ENCODE results near the gene ZNF292.
"Not testable (repeated sequence)": the region's sequence is repeated elsewhere in the genome, so short reads cannot be mapped to it uniquely, and the experiment has no call there.

ZNF292 gene

GRCh38 chr6:87154993-87155841 is at the start of gene ZNF292:
Gene ZNF292, plus strand, starts transcription at chr6:87155565. Its CDS starts 27 bp downstream, at chr6:87155592.
- DNase-seq (ENCODE audit: low read depth in 2 of 2), result peak; percentile 97

DNA sequence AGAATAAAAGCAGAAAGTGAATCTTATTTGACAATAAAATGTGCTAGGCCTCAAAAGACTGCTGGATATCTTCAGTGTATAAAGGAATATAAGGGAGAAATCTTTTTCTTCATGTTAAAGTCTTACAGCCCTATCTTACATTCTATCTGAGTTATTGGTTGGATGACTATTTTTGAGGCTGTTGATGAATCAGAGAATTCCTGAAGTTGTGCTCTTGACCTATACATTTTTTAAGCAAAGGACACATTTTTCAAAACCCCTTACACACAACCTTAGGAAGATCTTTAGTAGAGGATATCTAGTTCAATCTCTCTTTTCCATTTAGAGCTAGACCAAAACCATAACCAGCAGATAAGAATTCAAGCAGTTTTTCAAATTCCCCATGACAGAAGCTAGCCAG is 49.5 kb upstream of the ZNF292 start:
- peak; percentile 10 to 14 for DNase-seq (ENCODE audit: low read depth in 2 of 2)

GRCh38 chr6:87110636-87111035 is 44.7 kb upstream of the ZNF292 start:
- DNase-seq (ENCODE audit: low read depth in 2 of 2), result no peak

DNA sequence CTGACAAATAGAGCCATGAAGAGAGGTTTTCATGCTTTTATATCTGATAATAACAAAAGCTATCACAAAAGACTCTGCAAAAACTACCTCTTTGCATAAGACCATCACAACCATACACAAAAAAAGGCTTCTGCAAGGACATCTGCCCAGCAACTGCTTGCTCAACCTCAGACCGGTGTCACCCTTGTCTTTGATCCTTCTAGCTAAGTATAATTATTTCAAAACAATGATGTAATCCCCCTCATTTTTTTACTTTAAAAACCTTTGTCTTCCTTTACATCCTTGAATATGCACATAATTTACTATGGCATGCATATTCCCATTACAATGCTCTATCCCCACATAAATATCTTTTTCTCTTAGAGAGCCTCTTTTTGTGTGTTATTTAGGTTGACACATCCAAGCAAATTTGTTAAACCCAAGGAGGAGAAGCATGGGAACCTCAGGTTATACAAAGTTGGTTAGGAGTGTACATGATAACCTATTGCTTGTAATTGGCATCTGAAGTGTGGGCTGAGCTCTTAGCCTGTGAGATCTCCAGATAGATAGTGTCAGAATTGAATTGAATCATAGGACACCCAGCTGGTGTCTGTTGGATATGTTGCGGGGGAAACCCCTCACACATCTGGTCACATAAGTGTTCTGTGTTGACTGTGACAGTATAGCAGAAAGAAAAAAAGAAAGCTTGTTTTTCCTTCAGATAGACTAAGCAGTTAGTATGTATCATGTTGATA is 39.8 kb upstream of the ZNF292 start:
- DNase-seq (ENCODE audit: low read depth in 2 of 2), result no peak

GRCh38 chr6:87116922-87117321 is 38.4 kb upstream of the ZNF292 start:
- no peak for DNase-seq (ENCODE audit: low read depth in 2 of 2)

DNA sequence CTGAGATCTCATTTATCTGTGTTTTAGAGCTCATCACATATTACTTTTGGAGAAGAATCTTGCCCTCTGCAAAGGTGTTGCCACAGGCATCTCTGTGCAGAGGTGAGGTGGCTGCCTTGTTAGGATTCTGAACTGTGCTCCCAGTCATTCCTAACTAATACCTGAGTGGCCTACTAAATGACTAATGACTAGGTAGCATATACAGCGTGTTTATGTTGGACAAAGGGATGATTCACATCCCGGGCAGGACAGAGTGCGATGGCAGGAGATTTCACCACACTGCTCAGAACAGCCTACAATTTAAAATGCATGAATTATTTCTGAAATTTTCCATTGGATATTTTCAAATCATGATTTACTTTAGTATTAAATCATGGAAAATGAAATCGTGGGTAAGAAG is 37.3 kb upstream of the ZNF292 start:
- DNase-seq (ENCODE audit: low read depth in 2 of 2), result no peak

DNA sequence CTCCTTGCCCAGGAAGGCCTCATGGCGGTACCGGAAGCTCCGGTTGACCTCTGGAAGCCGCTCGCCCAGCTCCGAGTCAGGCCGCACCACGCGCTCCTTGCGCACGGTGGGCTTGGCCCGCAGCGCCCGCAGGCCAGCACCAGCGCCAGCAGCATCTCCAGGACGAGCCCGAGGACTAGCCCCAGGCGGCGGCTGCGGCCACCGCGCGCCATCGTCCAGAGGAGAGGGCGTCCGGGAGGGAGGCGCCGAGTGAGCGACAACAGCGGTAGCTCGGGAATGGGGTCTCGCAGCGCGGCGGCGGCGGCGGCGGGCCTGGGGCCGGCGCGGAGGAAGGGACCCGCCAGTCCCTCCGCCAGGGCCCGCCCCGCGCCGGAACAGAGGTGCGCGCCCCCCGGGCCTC is 32.9 kb upstream of the ZNF292 start:
- no peak for DNase-seq (ENCODE audit: low read depth in 2 of 2)

DNA sequence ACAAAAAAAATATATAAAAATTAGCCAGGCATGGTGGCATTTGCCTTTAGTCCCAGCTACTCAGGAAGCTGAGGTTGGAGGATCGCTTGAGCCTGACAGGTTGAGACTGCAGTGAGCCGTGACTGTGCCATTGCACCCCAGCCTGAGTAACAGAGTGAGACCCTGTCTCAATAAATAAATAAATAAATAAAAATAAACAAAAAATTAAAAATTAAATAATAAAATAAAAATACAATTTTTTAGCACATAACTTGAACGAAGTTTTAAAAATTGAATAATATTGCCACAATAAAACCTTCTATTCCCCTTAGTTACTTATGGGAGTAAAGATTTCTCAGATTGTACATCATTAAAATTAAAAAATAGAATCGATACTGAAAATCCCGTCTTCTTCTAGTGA is 31.3 kb upstream of the ZNF292 start:
- no peak for DNase-seq (ENCODE audit: low read depth in 2 of 2)

GRCh38 chr6:87126501-87126900 is 28.9 kb upstream of the ZNF292 start:
- no peak for DNase-seq (ENCODE audit: low read depth in 2 of 2)

DNA sequence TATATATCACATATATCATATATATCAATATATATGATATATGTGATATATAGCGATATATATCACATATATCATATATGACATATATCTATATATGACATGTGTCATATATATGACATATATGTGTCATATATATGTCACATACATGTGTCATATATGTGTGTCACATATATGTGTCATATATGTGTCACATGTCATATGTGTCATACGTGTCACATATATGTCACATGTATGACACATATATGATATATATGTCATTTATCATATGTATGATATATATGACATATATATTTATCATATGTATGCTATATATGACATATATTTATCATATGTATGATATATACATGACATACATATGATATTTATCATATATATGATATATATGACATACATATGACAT is 27.6 kb upstream of the ZNF292 start:
- no peak for DNase-seq (ENCODE audit: low read depth in 2 of 2)

DNA sequence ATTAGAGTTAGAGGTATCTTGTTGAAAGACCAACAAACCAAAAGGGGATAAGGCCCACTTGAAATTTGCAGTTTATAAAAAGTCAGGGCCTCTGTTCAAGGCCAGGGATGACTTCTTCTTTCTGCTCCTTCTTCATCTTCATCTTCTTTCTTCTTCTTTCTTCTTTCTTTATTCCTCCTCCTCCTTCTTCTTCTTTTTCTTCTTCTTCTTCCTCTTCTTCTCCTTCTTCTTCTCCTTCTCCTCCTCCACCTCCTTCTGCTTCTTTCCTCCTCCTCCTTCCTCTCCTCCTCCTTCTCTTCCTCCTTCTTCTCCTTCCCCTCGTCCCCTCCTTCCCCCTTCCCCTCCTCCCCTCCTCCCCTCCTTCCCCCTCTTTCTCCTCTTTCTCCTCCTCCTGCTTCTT is 18.4 kb upstream of the ZNF292 start:
- DNase-seq (ENCODE audit: low read depth in 2 of 2), result no peak

- no peak for DNase-seq (ENCODE audit: low read depth in 2 of 2)
These were observed 16.1 kb upstream of the ZNF292 start for GRCh38 chr6:87139236-87139635.

DNA sequence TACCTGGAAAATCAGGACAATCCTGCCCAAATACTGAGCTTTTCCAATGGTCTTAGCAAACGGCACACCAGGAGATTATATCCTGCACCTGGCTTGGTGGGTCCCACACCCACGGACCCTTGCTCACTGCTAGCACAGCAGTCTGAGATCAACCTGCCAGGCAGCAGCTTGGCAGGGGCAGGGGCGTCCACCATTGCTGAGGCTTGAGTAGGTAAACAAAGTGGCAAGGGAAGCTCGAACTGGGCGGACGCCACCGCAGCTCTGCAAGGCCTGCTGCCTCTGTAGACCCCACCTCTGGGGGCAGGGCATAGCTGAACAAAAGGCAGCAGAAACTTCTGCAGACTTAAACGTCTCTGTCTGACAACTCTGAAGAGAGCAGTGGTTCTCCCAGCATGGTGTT is 15.4 kb upstream of the ZNF292 start:
- not testable (repeated sequence) for DNase-seq (ENCODE audit: low read depth in 2 of 2)

- no peak for DNase-seq (ENCODE audit: low read depth in 2 of 2)
These were observed 9.0 kb upstream of the ZNF292 start for GRCh38 chr6:87146363-87146762.

DNA sequence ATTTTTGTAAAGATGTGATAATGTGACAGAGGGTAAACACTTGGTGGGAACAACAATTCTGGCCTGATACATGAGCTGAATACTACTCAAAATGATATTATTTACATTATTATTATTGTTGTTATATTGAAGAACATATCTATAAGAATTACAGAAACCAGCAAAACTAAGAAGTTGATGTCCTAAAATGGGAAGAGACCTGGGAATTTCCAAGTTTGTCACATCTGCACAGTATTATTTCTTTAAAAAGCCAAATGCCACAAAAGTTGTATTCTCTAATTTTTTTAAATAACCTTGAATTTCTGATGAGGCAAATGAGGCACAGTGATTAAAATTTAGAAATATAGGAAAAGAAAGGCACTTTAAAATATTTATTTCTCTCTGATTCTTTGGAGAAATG is 5.0 kb upstream of the ZNF292 start:
- no peak for DNase-seq (ENCODE audit: low read depth in 2 of 2)

GRCh38 chr6:87151471-87151780 is 3.9 kb upstream of the ZNF292 start:
- DNase-seq (ENCODE audit: low read depth in 2 of 2), result no peak

GRCh38 chr6:87151781-87152525 is 3.4 kb upstream of the ZNF292 start:
- peak; percentile 24 to 31 for DNase-seq (ENCODE audit: low read depth in 2 of 2)

- DNase-seq (ENCODE audit: low read depth in 2 of 2), result no peak
These were observed 2.8 kb upstream of the ZNF292 start for GRCh38 chr6:87152526-87152955.

GRCh38 chr6:87154641-87154992 is 748 bp upstream of the ZNF292 start:
- DNase-seq (ENCODE audit: low read depth in 2 of 2), result peak in 1 of 2 experiments; percentile 62

- DNase-seq (ENCODE audit: low read depth in 2 of 2), result peak; percentile 13 to 34
These were observed 764 bp downstream of the ZNF292 start for GRCh38 chr6:87155842-87156815.

DNA sequence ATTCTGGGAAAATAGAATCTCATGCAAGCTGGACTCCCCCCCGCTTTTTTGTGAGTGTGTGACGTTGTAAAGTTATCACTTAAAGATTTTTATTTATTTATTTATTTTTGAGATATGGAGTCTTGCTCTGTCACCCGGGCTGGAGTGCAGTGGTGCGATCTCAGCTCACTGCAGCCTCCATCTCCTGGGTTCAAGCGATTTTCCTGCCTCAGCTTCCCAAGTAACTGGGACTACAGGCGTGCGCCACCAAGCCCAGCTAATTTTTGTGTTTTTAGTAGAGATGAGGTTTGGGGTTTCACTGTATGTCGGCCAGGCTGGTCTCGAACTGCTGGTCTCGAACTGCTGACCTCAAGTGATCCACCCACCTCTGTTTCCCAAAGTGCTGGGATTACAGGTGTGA is 2.2 kb downstream of the ZNF292 start:
- not testable (repeated sequence) for DNase-seq (ENCODE audit: low read depth in 2 of 2)

Data from fibroblast of skin of left quadriceps (primary cell).